Cardiac muscle cell (in vitro differentiated cells and primary cell): ENCODE measurements around the gene ABCA4. TPM values are rescaled to one million over a fixed set of nuclear protein-coding genes. Genes with fewer than 3 reads are reported as not detected.
A peak's percentile ranks its signal among the peaks of the same experiment; 100 is the strongest.

ENCODE experiments used
- DNase-seq, 2 donors: peaks; one replicate each; pipeline versions ENCODE4 v3.0.0 to v3.0.0-alpha.2; 2010 to 2017; ENCODE audit warnings: low read depth in 1 of 2, low spot score in 1 of 2
- H3K27ac ChIP-seq: fragments of 200-600 bp; sonication (generic); 2 replicates; pipeline ENCODE4 v1.5.1; 2016
- H3K27me3 ChIP-seq: fragments of 200-600 bp; sonication (generic); 2 replicates; pipeline ENCODE4 v1.6.0; 2016; ENCODE audit warnings: control low read depth
- H3K36me3 ChIP-seq: fragments of 200-600 bp; sonication (generic); 2 replicates; pipeline ENCODE4 v1.5.1; 2016; ENCODE audit warnings: control low read depth
- H3K4me1 ChIP-seq: fragments of 200-600 bp; sonication (generic); 2 replicates; pipeline ENCODE4 v1.8.1; 2017; ENCODE audit warnings: low read depth, mild to moderate bottlenecking, mixed run types
- H3K4me3 ChIP-seq: fragments of 200-600 bp; sonication (generic); 2 replicates; pipeline ENCODE4 v1.5.1; 2016; ENCODE audit warnings: mild to moderate bottlenecking
- H3K9me3 ChIP-seq: fragments of 200-600 bp; sonication (generic); 2 replicates; pipeline ENCODE4 v1.5.1; 2017; ENCODE audit warnings: low read depth, mild to moderate bottlenecking, control low read depth
- polyA plus RNA-seq: library from polyadenylated mRNA; unstranded; fragments of >200 nt; fragmentation: Nextera tagmentation; extraction: Ambion mirVana; gene quantifications from 2 replicates; pipeline ENCODE4 v1.2.1, GENCODE V29; 2016
- total RNA-seq: library from RNA; depleted of rRNA; stranded (reverse); fragments of >200 nt; gene quantifications from 2 replicates; pipeline ENCODE4 v1.2.3, GENCODE V29; 2016
- TF ChIP-seq, protein P1 (sequence below): IDR thresholded peaks from 2 replicates; pipeline ENCODE4 v1.5.1; 2012; ENCODE audit warnings: low read depth, mild to moderate bottlenecking, low read length

The ABCA4 gene
- total and polyA plus RNA-seq, 2 experiments from 2014 or later, result 0.15 TPM; not detected in 1

DNA sequence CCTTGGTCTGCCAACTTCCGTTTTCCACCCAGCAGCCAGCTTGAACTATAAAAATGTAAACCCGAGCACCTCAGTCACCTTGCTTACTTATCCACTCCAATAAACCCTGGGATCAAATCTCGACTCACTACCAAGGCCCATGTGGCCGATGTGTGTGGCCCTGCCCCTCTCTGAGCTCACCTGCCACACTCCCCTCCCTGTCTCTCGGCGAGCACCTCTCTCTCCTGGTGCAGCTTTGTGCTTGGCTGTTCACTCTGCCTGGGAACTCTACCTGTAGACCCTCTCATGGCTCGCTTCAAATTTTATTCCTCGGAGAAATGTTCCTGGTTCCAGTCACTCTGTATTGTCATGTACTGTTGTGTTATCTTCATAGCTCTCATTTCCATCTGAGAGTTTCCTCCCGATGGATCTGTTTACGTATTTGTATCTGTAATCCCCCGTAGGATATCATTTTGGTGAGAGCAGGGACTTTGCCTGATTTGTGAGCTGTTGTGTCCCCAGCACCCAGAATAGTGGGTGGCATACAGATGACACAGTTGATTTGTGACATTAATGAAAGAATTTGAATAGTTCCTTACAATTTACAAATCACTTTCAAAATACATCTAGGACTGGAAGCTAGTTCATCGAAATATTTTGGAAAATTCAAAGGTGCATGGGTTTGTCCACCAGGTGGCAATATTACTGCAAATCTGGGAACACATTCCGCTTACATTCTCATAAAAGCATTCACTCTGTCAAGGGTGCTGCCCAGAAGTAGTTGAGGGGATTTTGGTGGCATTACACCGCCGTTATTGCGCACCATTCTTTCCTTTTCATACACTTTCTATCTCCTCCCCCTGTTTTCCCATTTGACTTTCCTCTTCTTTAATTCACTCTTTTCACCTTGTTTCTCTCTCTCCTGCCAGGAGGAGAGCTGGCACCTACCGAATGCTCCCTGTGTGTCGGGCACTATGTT, 95.3 kb downstream of the ABCA4 start:
- Histone ChIP-seq H3K27me3 (no peaks in the 10 kb centered on the region), H3K9me3 (no peaks in the 10 kb centered on the region), H3K4me3 (no peak overlapping the region), H3K27ac (no peak overlapping the region), H3K36me3 (no peaks in the 10 kb centered on the region), H3K4me1 (no peaks in the 10 kb centered on the region)
- peak; percentile 73 to 87 for DNase-seq
- TF ChIP-seq, protein P1, sequence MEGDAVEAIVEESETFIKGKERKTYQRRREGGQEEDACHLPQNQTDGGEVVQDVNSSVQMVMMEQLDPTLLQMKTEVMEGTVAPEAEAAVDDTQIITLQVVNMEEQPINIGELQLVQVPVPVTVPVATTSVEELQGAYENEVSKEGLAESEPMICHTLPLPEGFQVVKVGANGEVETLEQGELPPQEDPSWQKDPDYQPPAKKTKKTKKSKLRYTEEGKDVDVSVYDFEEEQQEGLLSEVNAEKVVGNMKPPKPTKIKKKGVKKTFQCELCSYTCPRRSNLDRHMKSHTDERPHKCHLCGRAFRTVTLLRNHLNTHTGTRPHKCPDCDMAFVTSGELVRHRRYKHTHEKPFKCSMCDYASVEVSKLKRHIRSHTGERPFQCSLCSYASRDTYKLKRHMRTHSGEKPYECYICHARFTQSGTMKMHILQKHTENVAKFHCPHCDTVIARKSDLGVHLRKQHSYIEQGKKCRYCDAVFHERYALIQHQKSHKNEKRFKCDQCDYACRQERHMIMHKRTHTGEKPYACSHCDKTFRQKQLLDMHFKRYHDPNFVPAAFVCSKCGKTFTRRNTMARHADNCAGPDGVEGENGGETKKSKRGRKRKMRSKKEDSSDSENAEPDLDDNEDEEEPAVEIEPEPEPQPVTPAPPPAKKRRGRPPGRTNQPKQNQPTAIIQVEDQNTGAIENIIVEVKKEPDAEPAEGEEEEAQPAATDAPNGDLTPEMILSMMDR, result peak; percentile 71

DNA sequence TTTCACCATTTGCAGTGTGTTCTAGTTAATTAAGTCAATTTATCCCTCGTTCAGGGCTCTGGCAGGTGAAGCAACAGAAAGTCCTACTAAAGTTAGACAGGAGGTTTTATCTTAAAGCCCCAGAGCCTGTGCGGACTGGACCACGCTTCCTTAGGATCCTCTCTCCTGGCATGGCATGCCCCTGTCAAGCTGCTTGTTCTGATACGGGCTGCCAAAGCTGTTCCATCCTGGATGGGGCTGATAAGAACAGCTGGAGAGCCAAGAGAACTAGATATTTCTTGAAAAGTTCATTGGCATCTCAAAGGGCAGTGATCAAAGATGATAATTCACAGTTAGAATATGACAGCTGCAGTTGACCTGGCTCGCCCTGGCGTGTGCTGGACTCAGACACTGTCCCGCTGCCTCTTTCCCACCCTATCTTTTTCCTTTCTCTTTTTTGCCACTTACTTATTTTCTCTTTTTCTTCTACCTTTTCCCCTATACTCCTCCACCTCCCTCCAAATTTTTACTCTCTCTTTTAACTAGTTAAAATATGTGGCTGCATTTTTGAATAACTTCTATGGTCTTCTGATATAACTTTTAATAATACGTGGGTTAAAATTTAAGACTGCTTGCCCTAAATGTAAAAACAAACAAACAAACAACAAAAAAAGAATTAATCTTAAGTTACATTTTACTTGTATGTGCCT, 96.7 kb downstream of the ABCA4 start:
- Histone ChIP-seq H3K27ac (no peak overlapping the region), H3K27me3 (no peaks in the 10 kb centered on the region), H3K9me3 (no peaks in the 10 kb centered on the region), H3K4me3 (no peak overlapping the region), H3K36me3 (no peaks in the 10 kb centered on the region), H3K4me1 (no peaks in the 10 kb centered on the region)
- TF ChIP-seq, protein P1, result no peak
- DNase-seq, result no peak

DNA sequence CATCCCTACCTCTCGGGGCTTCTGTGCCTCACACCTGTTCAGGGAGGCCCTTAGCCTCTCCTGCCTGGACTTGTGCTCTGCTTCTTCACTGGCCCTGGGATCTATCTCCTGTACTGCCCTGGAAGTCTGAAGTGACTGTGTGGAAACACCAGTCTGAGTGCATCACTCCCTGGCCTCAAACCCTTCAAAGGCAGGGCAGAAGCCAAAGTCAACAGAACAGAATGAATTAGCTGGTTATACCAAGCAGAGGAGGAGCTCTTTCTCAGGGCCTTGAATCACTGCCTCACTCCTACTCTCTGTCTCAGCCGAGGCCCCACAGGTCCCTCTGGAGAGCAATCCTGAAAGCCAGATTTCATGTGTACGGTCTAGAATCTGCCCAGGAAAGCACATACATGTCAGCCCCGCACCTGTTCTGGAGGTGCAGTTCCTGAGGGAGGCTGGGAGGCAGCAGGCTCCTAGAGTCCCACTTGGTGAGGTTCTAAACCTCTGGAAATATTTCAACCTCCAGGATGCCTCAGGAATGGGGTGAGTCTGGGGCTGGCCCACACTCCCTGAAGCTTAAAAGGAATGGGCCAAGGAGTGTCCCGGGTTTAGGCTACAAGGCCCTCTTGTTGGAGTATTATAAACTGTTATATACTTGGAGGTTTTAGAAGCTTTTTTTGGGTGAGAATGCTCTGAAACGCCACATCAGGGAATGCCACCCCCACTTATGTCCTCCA, 98.3 kb downstream of the ABCA4 start:
- no peaks in the 10 kb centered on the region for H3K4me1 ChIP-seq
- DNase-seq, result peak in 1 of 2 donors; percentile 94
- H3K36me3 ChIP-seq, result no peaks in the 10 kb centered on the region
- no peaks in the 10 kb centered on the region for H3K27me3 ChIP-seq
- TF ChIP-seq, protein P1, result no peak
- H3K4me3 ChIP-seq, result no peak overlapping the region
- H3K9me3 ChIP-seq, result no peaks in the 10 kb centered on the region
- H3K27ac ChIP-seq, result no peak overlapping the region

DNA sequence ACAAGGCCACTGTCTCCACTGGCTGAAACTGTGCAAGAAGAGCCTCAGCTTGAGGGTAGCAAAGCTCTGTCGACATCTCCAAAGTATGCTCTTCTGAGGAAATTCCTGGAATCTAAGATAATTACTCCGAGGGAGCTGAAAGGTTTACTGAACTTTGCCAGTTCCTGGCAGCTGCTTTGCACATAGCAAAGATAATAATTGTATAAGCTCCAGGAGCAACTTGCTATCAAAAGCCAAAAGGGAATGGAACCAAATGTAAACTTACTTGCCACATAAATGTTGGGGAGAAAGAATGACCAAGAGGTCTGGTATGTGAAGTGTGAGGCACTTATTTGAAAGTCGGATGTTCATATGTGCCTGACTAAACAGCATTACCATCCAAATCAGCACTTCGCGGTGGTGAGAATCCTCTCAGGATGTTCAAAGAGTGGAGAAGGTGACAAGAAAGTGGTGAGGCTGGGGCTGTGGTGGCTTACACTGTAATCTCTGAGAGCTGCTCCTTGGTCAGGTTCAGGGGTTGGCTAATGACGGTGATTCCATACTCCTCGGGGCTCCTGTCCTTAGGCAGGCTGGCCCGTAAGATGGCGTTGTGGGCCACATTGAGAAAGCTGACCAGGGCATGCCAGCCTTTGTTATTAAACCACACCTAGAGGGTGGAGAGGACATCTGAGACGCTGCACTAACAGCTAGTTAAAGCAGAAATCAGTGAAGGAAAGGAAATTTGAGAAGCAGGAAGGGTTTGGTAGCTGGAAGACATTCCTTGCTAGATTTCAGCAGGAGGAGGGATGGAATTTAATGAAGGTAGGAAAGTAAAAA, 100.0 kb downstream of the ABCA4 start:
- H3K36me3 ChIP-seq, result no peaks in the 10 kb centered on the region
- TF ChIP-seq, protein P1, result no peak
- no peaks in the 10 kb centered on the region for H3K4me1 ChIP-seq
- peak; percentile 11 to 98 for DNase-seq
- H3K27me3 ChIP-seq, result no peaks in the 10 kb centered on the region
- H3K4me3 ChIP-seq, result no peak overlapping the region
- no peak overlapping the region for H3K27ac ChIP-seq
- no peaks in the 10 kb centered on the region for H3K9me3 ChIP-seq

DNA sequence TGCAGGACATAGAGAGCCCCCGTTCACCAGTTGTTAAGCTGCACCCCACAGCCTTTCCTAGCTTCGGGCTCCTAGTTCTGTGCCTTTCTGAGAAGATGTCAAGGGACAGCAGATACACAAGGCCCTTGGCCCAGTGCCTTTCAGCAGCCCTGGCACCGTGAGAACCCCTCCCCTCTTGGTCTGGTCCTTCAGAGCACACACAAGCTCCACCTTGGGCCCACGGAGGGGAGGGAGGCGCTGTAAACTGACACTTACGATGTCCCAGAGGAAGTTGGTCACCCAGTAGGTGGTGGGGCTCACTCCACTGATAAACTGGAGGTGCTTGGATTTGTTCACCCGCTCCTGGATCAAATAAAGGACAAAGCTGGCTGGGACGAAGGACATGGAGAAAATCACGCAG, 101.6 kb downstream of the ABCA4 start:
- Histone ChIP-seq H3K27ac (no peak overlapping the region), H3K4me3 (no peak overlapping the region), H3K9me3 (no peaks in the 10 kb centered on the region), H3K4me1 (no peaks in the 10 kb centered on the region), H3K27me3 (no peaks in the 10 kb centered on the region), H3K36me3 (no peaks in the 10 kb centered on the region)
- no peak for DNase-seq
- TF ChIP-seq, protein P1, result no peak
